K562 (cell line): ENCODE results near the gene TSPAN11. TPM values are rescaled to one million over a fixed set of nuclear protein-coding genes. Genes with fewer than 3 reads are reported as not detected.

Experiments used
- ATAC-seq: fragments of 200-7000 bp; cut with Tn5 transposase; 3 replicates; pipeline ENCODE4 v1.9.1; 2020; ENCODE audit warnings: moderate library complexity
- BruUV-seq: library from RNA; stranded (reverse); fragments of 400-500 nt; replicated peaks from 2 replicates; lab custom pipeline; 2021; lab: Mats Ljungman, UMichigan
- CTCF ChIA-PET: fragments of 300-600 bp; formaldehyde crosslinking; extraction: SDS; loops from one replicate; lab custom pipeline; 2021; ENCODE audit warnings: low intra/inter-chr PET ratio; lab: Yijun Ruan, JAX
- POLR2A ChIA-PET: fragments of 300-600, 350-650 bp; sonication (Branson Sonifier 250); formaldehyde crosslinking; extraction: SDS; loops from one replicate; lab custom pipeline; 2021; ENCODE audit warnings: antibody characterized with exemption, inconsistent platforms; lab: Yijun Ruan, JAX
- DNase-seq, 4 experiments: peaks; one replicate each; pipeline versions ENCODE4 v3.0.0 to v3.0.0-alpha.2; 2011 to 2018; ENCODE audit warnings: low spot score in 3 of 4, mixed read lengths in 3 of 4; ENCODE audit errors: extremely low read depth in 1 of 4
- FAIRE-seq: peaks from 2 replicates; lab custom pipeline; 2011; peaks lifted over from hg19 to GRCh38; lab: Jason Lieb, UNC
- H2AFZ ChIP-seq: 2 replicates; pipeline ENCODE4 v1.6.0; 2011; ENCODE audit warnings: low read depth, low read length, control low read depth, inconsistent platforms
- H3K27ac ChIP-seq: fragments of 200-600 bp; 3 replicates; pipeline ENCODE4 v1.8.0; 2011; ENCODE audit warnings: low read depth, mild to moderate bottlenecking, control low read depth, inconsistent platforms, low read length, moderate library complexity, mixed read lengths; ENCODE audit errors: extremely low read depth
- H3K27me3 ChIP-seq, 2 experiments: fragments of 300-600 bp in 1 of 2; 2 replicates in 1 of 2; 3 replicates in 1 of 2; pipeline versions ENCODE4 v1.6.0 to v1.8.0; 2011; ENCODE audit warnings: inconsistent platforms in 2 of 2, low read length in 2 of 2, mild to moderate bottlenecking in 1 of 2, mixed read lengths in 1 of 2, moderate library complexity in 1 of 2; ENCODE audit not compliant: control insufficient read depth in 2 of 2, insufficient read depth in 2 of 2
- H3K36me3 ChIP-seq: fragments of 300-600 bp; 3 replicates; pipeline ENCODE4 v1.8.0; 2011; ENCODE audit warnings: mild to moderate bottlenecking, low read length, inconsistent platforms; ENCODE audit not compliant: control insufficient read depth, insufficient read depth
- H3K4me1 ChIP-seq, 2 experiments: fragments of 200-600 bp in 1 of 2; replicated peaks in 1 of 2; 2 replicates in 1 of 2; 3 replicates in 1 of 2; pipeline versions ENCODE4 v1.5.1 to v1.8.0; 2011; ENCODE audit warnings: inconsistent platforms in 2 of 2, low read length in 2 of 2, mild to moderate bottlenecking in 1 of 2, mixed read lengths in 1 of 2, moderate library complexity in 1 of 2; ENCODE audit not compliant: control insufficient read depth in 2 of 2, insufficient read depth in 2 of 2
- H3K4me2 ChIP-seq: 2 replicates; pipeline ENCODE4 v1.6.1; 2011; ENCODE audit warnings: low read length, control low read depth, inconsistent platforms, mixed read lengths; ENCODE audit not compliant: insufficient read depth
- H3K4me3 ChIP-seq: fragments of 200-600 bp; sonication (generic), shearing (Covaris generic); 2 replicates; pipeline ENCODE4 v1.5.1; 2016; ENCODE audit warnings: control low read depth, inconsistent platforms
- H3K79me2 ChIP-seq: fragments of 200-600 bp; 3 replicates; pipeline ENCODE4 v1.8.0; 2011; ENCODE audit warnings: low read length, inconsistent platforms; ENCODE audit not compliant: control insufficient read depth, insufficient read depth
- H3K9ac ChIP-seq, 2 experiments: 2 replicates each; pipeline versions ENCODE4 v1.6.0 to v1.6.1; 2011; ENCODE audit warnings: low read depth in 2 of 2, low read length in 2 of 2, control low read depth in 1 of 2, inconsistent platforms in 1 of 2, mild to moderate bottlenecking in 1 of 2, mixed read lengths in 1 of 2; ENCODE audit not compliant: insufficient read depth in 1 of 2
- H3K9me1 ChIP-seq: one replicate; pipeline ENCODE4 v1.6.0; 2011; ENCODE audit warnings: inconsistent platforms, mild to moderate bottlenecking, low read length, moderate library complexity; ENCODE audit not compliant: control insufficient read depth, insufficient read depth
- H3K9me3 ChIP-seq: replicated peaks from 2 replicates; pipeline ENCODE4 v1.5.1; 2011; ENCODE audit warnings: low read depth, low read length, inconsistent platforms; ENCODE audit not compliant: control insufficient read depth, insufficient read depth
- H4K20me1 ChIP-seq: replicated peaks from 2 replicates; pipeline ENCODE4 v1.6.1; 2011; ENCODE audit warnings: low read length, inconsistent platforms, mixed read lengths; ENCODE audit not compliant: control insufficient read depth, insufficient read depth
- CBFA2T2 ChIP-seq: fragments of 450-650 bp; conservative IDR thresholded peaks from 2 replicates; pipeline ENCODE4 v1.6.1; 2017; ENCODE audit warnings: mild to moderate bottlenecking
- CBX2 ChIP-seq: fragments of 200-600 bp; sonication (generic); IDR thresholded peaks from one replicate; pipeline ENCODE4 v1.6.1; 2012; ENCODE audit warnings: mild to moderate bottlenecking, low read length, inconsistent platforms; ENCODE audit not compliant: insufficient read depth, poor library complexity, severe bottlenecking
- CBX5 ChIP-seq: IDR thresholded peaks from 2 replicates; pipeline ENCODE4 v1.6.1; 2014; ENCODE audit warnings: low read depth, borderline replicate concordance
- IFI16 ChIP-seq: fragments of 250-450 bp; sonication (Bioruptor Pico); IDR thresholded peaks from 2 replicates; pipeline ENCODE4 v2.1.2; 2022; ENCODE audit warnings: mild to moderate bottlenecking, inconsistent platforms
- LEF1 ChIP-seq: fragments of 450-650 bp; IDR thresholded peaks from 2 replicates; pipeline ENCODE4 v1.6.1; 2016; ENCODE audit warnings: mild to moderate bottlenecking
- NCOA2 ChIP-seq, 2 experiments: fragments of 450-650 bp; IDR thresholded peaks; 2 replicates each; pipeline ENCODE4 v1.6.1; 2018; ENCODE audit warnings: mild to moderate bottlenecking in 2 of 2, moderate library complexity in 1 of 2; ENCODE audit not compliant: partially characterized antibody in 2 of 2
- RBM34 ChIP-seq: fragments of 200-400 bp; formaldehyde crosslinking; IDR thresholded peaks from 2 replicates; pipeline ENCODE4 v1.6.1; 2018; ENCODE audit warnings: low read length, borderline replicate concordance; ENCODE audit not compliant: insufficient read depth
- SMAD1 ChIP-seq: fragments of 150-350 bp; IDR thresholded peaks from 2 replicates; pipeline ENCODE4 v1.6.1; 2014; ENCODE audit warnings: low read length, low read depth; ENCODE audit not compliant: partially characterized antibody
- ZBTB49 ChIP-seq: sonication (generic); formaldehyde crosslinking; IDR thresholded peaks from 2 replicates; pipeline ENCODE4 v1.8.0; 2022; ENCODE audit warnings: missing genetic modification reagents, mild to moderate bottlenecking, borderline replicate concordance
- ZNF124 ChIP-seq: sonication (generic); formaldehyde crosslinking; IDR thresholded peaks from 2 replicates; pipeline ENCODE4 v1.8.1; 2022; ENCODE audit warnings: missing genetic modification reagents
- WGBS: fragments of 100-300 bp; shearing (Covaris generic); methylation state at CpG from one replicate; pipeline ENCODE4 v1.1.6; 2016; ENCODE audit warnings: low coverage, mixed read lengths; ENCODE audit not compliant: insufficient coverage; ENCODE audit errors: missing lambda C conversion rate; 5-methylcytosine and 5-hydroxymethylcytosine counted together
- in situ Hi-C: fragments of 300-500 bp; cut with MboI; formaldehyde crosslinking; loops from 4 replicates; pipeline ENCODE4 v1.15.0; 2018; ENCODE audit warnings: inconsistent platforms, mixed read lengths
- intact Hi-C: fragments of 100-400 bp; cut with micrococcal nuclease; formaldehyde crosslinking; loops from 2 replicates; pipeline ENCODE4 v1.14.2; 2022
- polyA plus RNA-seq, 8 experiments: library from polyadenylated mRNA; depleted of rRNA in 4 of 8; stranded (reverse) in 5 of 8; unstranded in 3 of 8; fragments of >200 nt; fragmentation: Nextera tagmentation in 2 of 8; fragmentation: Illumina TruSeq in 1 of 8; extraction: Ambion mirVana in 2 of 8; extraction: Trizol in 1 of 8; gene quantifications; 2 replicates each; pipeline versions ENCODE4 v1.2.1 to v1.2.3, GENCODE V29; 2011 to 2014; ENCODE audit warnings: inconsistent platforms in 1 of 8, missing spikeins in 1 of 8
- total RNA-seq, 7 experiments: library from RNA; depleted of rRNA in 6 of 7; stranded (reverse); fragments of >200 nt in 6 of 7; fragmentation: Illumina TruSeq in 2 of 7; extraction: Trizol in 2 of 7; gene quantifications; 2 replicates each; pipeline versions ENCODE4 v1.2.1 to v1.2.3, GENCODE V29; 2011 to 2021; ENCODE audit warnings: low replicate concordance in 1 of 7
- TF ChIP-seq, protein P1 (sequence below): fragments of 250-450 bp; sonication (Bioruptor Pico); IDR thresholded peaks from 2 replicates; pipeline ENCODE4 v1.5.0; 2020; ENCODE audit warnings: mild to moderate bottlenecking
- TF ChIP-seq, protein P2 (sequence below): fragments of 250-450 bp; sonication (Bioruptor Pico); IDR thresholded peaks from 2 replicates; pipeline ENCODE4 v1.9.0; 2021; ENCODE audit warnings: mild to moderate bottlenecking, inconsistent platforms

Gene TSPAN11
- total and polyA plus RNA-seq, 9 of the 15 experiments (the other 6 are each of a cell fraction or from before 2014, with no cell fraction given): not detected

DNA sequence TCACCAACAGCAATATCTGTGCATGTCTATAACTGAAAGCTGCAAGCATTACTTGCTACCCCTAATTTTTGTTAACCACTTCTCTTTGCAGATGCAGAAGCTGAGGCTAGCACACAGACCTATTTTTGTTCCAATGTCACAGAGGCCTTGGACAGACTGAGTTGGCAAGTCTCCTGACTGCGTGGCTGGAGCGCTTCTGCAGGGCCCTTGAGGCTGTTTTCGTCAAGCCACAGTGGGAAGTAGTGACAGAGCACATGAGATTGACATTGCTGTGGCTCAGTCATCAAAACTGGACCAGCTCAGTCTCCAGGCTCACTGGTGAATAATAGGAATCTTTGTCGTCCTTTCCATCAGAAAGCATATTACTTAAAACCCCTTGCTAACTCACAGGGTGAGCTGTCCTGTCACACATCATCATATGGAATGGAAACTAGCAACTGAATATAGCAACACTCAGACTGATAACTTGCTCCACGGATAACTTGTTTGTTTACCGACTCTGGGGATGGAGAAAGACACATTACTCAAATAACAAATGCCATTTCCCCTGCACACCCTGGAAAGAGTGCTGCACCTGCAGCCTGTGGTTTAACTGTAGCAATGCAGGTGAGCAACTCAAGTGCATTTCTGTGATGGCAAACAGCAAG is 103.5 kb downstream of the TSPAN11 start (continued):
- TF ChIP-seq, protein P1, sequence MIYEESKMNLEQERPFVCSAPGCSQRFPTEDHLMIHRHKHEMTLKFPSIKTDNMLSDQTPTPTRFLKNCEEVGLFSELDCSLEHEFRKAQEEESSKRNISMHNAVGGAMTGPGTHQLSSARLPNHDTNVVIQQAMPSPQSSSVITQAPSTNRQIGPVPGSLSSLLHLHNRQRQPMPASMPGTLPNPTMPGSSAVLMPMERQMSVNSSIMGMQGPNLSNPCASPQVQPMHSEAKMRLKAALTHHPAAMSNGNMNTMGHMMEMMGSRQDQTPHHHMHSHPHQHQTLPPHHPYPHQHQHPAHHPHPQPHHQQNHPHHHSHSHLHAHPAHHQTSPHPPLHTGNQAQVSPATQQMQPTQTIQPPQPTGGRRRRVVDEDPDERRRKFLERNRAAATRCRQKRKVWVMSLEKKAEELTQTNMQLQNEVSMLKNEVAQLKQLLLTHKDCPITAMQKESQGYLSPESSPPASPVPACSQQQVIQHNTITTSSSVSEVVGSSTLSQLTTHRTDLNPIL (CRISPR knock-in tag): no peak
- TF ChIP-seq NCOA2 (IDR thresholded peaks at IDR 0.05; ENCODE audit: partially characterized antibody in 2 of 2): no peak
- no peak for TF ChIP-seq ZNF124 (CRISPR knock-in tag)

DNA sequence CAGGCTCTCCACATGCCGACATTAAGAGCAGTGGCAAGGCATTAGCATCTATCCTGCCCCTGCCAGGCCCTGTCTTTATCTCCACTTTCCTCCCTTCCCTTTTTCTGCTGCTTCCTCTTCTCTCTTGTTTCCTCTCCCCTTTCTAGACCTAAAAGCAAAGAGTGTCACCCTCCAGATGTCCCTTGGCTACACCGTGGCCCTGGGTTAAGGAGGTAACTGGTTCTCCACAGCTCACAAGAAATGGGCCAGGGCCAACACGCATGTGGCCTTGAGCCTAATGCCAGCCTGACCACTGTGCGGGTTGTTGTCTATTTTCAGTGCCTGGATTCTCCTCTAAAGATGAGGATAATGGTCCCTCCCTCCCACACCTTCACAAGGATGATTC is 105.4 kb downstream of the TSPAN11 start:
- Histone ChIP-seq H2AFZ (no peak overlapping the region), H3K27ac (no peak overlapping the region), H3K4me3 (no peak overlapping the region), H3K9me3 (0 out of 2 replicates have a peak, but pooled peaks cover under 1% of the 10 kb centered on the region), H3K9me1 (no peaks in the 10 kb centered on the region), H3K9ac (no peak overlapping the region), H3K4me2 (no peak overlapping the region), H4K20me1 (no peaks in the 10 kb centered on the region), H3K36me3 (no peaks in the 10 kb centered on the region), H3K27me3 (peaks cover 23 to 67% of the 10 kb centered on the region in 2 experiments), H3K4me1 (no peaks in the 10 kb centered on the region), H3K79me2 (no peaks in the 10 kb centered on the region)
- intact Hi-C loops: no loop called here
- BruUV-seq: no TSS peak
- ChIA-PET CTCF (no interaction called here), POLR2A (interaction anchor here (1.2 kb wide), 1 partner anchor 11 kb away, joined by 5 read pairs; no protein-coding TSS in a partner anchor)
- no peak for TF ChIP-seq CBX5
- no peak for TF ChIP-seq IFI16 (CRISPR knock-in tag)
- TF ChIP-seq CBFA2T2: no peak
- TF ChIP-seq ZBTB49: no peak
- TF ChIP-seq CBX2: no peak
- TF ChIP-seq LEF1: no peak
- TF ChIP-seq, protein P2, sequence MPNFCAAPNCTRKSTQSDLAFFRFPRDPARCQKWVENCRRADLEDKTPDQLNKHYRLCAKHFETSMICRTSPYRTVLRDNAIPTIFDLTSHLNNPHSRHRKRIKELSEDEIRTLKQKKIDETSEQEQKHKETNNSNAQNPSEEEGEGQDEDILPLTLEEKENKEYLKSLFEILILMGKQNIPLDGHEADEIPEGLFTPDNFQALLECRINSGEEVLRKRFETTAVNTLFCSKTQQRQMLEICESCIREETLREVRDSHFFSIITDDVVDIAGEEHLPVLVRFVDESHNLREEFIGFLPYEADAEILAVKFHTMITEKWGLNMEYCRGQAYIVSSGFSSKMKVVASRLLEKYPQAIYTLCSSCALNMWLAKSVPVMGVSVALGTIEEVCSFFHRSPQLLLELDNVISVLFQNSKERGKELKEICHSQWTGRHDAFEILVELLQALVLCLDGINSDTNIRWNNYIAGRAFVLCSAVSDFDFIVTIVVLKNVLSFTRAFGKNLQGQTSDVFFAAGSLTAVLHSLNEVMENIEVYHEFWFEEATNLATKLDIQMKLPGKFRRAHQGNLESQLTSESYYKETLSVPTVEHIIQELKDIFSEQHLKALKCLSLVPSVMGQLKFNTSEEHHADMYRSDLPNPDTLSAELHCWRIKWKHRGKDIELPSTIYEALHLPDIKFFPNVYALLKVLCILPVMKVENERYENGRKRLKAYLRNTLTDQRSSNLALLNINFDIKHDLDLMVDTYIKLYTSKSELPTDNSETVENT (CRISPR knock-in tag): no peak
- TF ChIP-seq SMAD1: no peak
- TF ChIP-seq RBM34: no peak
- no peak for DNase-seq
- in situ Hi-C loops: no loop called here
- WGBS: 4% methylated on average over 4 of the region's 4 CpGs
- FAIRE-seq: no peak
- no peak for ATAC-seq
